Smooth muscle cell (in vitro differentiated cells): Measurements from ENCODE around the gene PSMA8. TPM values are rescaled to one million over a fixed set of nuclear protein-coding genes. Genes with fewer than 3 reads are reported as not detected.

Experiments
- DNase-seq: peaks from one replicate; lab custom pipeline; 2025; ENCODE audit not compliant: unreplicated experiment; lab: John Stamatoyannopoulos, UW
- H2AFZ ChIP-seq: fragments of 200-600 bp; sonication (generic); 2 replicates; pipeline ENCODE4 v1.6.0; 2016; ENCODE audit warnings: antibody characterized with exemption, low read depth, mild to moderate bottlenecking
- H3F3A ChIP-seq: fragments of 200-600 bp; sonication (generic); 2 replicates; pipeline ENCODE4 v1.6.0; 2017; ENCODE audit warnings: antibody characterized with exemption, low read depth
- H3K27ac ChIP-seq: fragments of 200-600 bp; sonication (generic); 2 replicates; pipeline ENCODE4 v1.5.1; 2016; ENCODE audit warnings: low read depth, mild to moderate bottlenecking
- H3K27me3 ChIP-seq: fragments of 200-600 bp; sonication (generic); 2 replicates; pipeline ENCODE4 v1.6.1; 2016; ENCODE audit warnings: low read depth, mild to moderate bottlenecking
- H3K36me3 ChIP-seq: fragments of 200-600 bp; sonication (generic); 2 replicates; pipeline ENCODE4 v1.5.1; 2016; ENCODE audit warnings: low read depth
- H3K4me1 ChIP-seq: fragments of 200-600 bp; sonication (generic); 2 replicates; pipeline ENCODE4 v1.5.1; 2016; ENCODE audit warnings: low read depth
- H3K4me2 ChIP-seq: fragments of 200-600 bp; sonication (generic); 2 replicates; pipeline ENCODE4 v1.6.0; 2016; ENCODE audit warnings: mild to moderate bottlenecking
- H3K4me3 ChIP-seq: fragments of 200-600 bp; sonication (generic); 2 replicates; pipeline ENCODE4 v1.5.1; 2016; ENCODE audit warnings: mild to moderate bottlenecking
- H3K79me2 ChIP-seq: fragments of 200-600 bp; sonication (generic); 2 replicates; pipeline ENCODE4 v1.6.0; 2016; ENCODE audit warnings: low read depth, mild to moderate bottlenecking
- H3K9ac ChIP-seq: fragments of 200-600 bp; sonication (generic); 2 replicates; pipeline ENCODE4 v1.6.0; 2016; ENCODE audit warnings: low read depth
- H3K9me3 ChIP-seq: fragments of 200-600 bp; sonication (generic); replicated peaks from 2 replicates; pipeline ENCODE4 v1.5.1; 2016; ENCODE audit warnings: low read depth
- H4K20me1 ChIP-seq: fragments of 200-600 bp; sonication (generic); 2 replicates; pipeline ENCODE4 v1.6.0; 2016; ENCODE audit warnings: low read depth
- CTCF ChIP-seq: fragments of 200-600 bp; sonication (generic); IDR thresholded peaks from 2 replicates; pipeline ENCODE4 v1.5.1; 2017; ENCODE audit warnings: borderline replicate concordance, mild to moderate bottlenecking, antibody characterized with exemption; ENCODE audit not compliant: insufficient read depth, poor library complexity, severe bottlenecking
- WGBS: methylation state at CpG from one replicate; pipeline ENCODE4 v1.1.7; 2016; ENCODE audit warnings: low lambda C conversion rate; 5-methylcytosine and 5-hydroxymethylcytosine counted together
- polyA plus RNA-seq: library from polyadenylated mRNA; unstranded; fragments of >200 nt; fragmentation: Nextera tagmentation; extraction: Ambion mirVana; gene quantifications from 2 replicates; pipeline ENCODE4 v1.2.1, GENCODE V29; 2016
- total RNA-seq: library from RNA; depleted of rRNA; stranded (reverse); fragments of >200 nt; gene quantifications from 2 replicates; pipeline ENCODE4 v1.2.3, GENCODE V29; 2014

The PSMA8 gene
- total and polyA plus RNA-seq, 2 experiments from 2014 or later, result 0.49 TPM; not detected in 1

GRCh38 chr18:26210147-26210546 is 76.5 kb downstream of the PSMA8 start:
- no peak overlapping the region for H3K27ac ChIP-seq
- no peak for DNase-seq
- H3K9me3 ChIP-seq, result no peaks in the 10 kb centered on the region
- no peak overlapping the region for H3K4me3 ChIP-seq
- H3K79me2 ChIP-seq, result no peaks in the 10 kb centered on the region
- no peak overlapping the region for H3K4me2 ChIP-seq
- H3K36me3 ChIP-seq, result no peaks in the 10 kb centered on the region
- no peaks in the 10 kb centered on the region for H3K4me1 ChIP-seq
- no peaks in the 10 kb centered on the region for H3K27me3 ChIP-seq
- WGBS, result 93% methylated on average over 4 of the region's 4 CpGs
- no peak overlapping the region for H3K9ac ChIP-seq
- no peak overlapping the region for H2AFZ ChIP-seq
- TF ChIP-seq CTCF, result no peak
- no peaks in the 10 kb centered on the region for H3F3A ChIP-seq
- no peaks in the 10 kb centered on the region for H4K20me1 ChIP-seq

GRCh38 chr18:26215247-26215970 is 81.7 kb downstream of the PSMA8 start:
- no peak for TF ChIP-seq CTCF

GRCh38 chr18:26225022-26225693 is 91.5 kb downstream of the PSMA8 start:
- Histone ChIP-seq H3K9ac (no peak overlapping the region), H3K9me3 (no peaks in the 10 kb centered on the region), H3F3A (no peaks in the 10 kb centered on the region), H3K79me2 (no peaks in the 10 kb centered on the region), H3K27ac (no peak overlapping the region), H3K36me3 (no peaks in the 10 kb centered on the region), H3K27me3 (no peaks in the 10 kb centered on the region), H3K4me3 (no peak overlapping the region), H2AFZ (peak overlapping the region; percentile 86), H3K4me1 (peaks cover 7% of the 10 kb centered on the region), H3K4me2 (peak overlapping the region; percentile 97), H4K20me1 (no peaks in the 10 kb centered on the region)
- 83% methylated on average over 7 of the region's 7 CpGs for WGBS
- TF ChIP-seq CTCF, result no peak
- no peak for DNase-seq

More at GRCh38 chr18:26215247-26215970, 81.7 kb downstream of the PSMA8 start:
- no peak for DNase-seq
- no peaks in the 10 kb centered on the region for H3K79me2 ChIP-seq
- no peak overlapping the region for H3K4me2 ChIP-seq
- no peak overlapping the region for H3K27ac ChIP-seq
- H3K27me3 ChIP-seq, result no peaks in the 10 kb centered on the region
- no peaks in the 10 kb centered on the region for H3F3A ChIP-seq
- H3K4me1 ChIP-seq, result no peaks in the 10 kb centered on the region
- H3K9me3 ChIP-seq, result no peaks in the 10 kb centered on the region
- no peak overlapping the region for H3K4me3 ChIP-seq
- no peaks in the 10 kb centered on the region for H4K20me1 ChIP-seq
- H2AFZ ChIP-seq, result no peak overlapping the region
- 92% methylated on average over 7 of the region's 7 CpGs for WGBS
- no peaks in the 10 kb centered on the region for H3K36me3 ChIP-seq
- no peak overlapping the region for H3K9ac ChIP-seq
